Right hindlimb (tissue), 1 donor: ENCODE results near the gene QSOX2.

Experiments
- DNase-seq: peaks from one replicate; pipeline ENCODE4 v3.0.0-alpha.2; 2018

QSOX2 gene

DNA sequence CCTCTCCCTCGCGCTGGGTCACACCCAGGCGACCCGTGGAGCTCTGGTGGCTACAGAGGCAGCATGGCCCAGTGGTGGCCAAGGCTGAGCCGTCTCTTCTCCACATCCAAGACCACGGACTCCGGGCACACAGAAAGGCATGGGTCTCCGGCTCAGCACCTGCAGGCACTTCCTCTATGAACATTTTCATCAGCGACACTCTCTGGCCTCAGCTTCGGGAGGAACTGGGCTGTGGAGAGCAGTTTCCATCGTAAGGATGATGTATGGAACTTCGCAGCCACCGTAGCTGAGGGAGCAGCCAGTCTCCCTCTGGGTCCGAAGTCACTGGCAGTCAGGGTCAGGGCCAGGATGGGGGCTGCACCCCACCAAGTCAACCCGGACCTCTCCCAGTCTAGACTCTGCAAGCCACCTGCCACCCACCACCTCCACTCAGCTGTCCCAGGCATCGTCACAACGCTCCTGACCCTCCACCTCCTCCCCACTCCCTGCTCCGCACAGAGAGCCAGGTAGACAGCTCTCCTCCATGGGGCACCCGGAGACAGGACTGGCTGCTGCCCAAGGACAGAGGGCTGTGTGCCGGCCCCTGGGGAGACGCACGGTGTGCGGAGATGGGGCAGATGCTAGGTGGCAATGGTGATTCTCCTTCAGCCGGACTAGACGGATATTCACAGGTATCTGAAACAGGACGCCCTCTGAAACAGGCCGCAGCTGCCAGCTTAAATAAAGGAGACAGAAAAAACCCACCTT lies 9.7 kb downstream of the QSOX2 start:
- DNase-seq, result no peak

DNA sequence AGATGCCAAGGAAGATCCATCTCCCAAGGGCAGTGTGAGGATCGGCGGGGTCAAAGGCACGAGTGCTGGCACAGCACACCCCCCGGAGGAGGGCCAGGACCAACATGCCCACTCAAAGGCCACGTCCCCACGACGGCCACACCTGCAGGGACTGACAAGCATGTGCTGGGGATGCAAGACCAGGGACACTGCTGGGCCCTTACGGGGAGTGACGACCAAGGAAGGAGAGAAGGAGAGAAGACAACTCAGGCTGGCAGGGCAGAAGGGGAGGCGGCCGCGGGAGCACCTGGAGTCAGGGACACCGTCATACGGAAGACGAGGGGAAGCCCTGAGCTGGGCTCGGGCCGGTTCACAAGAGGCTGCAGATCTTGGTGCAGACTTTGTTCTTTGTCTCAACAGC lies 10.4 kb downstream of the QSOX2 start:
- no peak for DNase-seq

DNA sequence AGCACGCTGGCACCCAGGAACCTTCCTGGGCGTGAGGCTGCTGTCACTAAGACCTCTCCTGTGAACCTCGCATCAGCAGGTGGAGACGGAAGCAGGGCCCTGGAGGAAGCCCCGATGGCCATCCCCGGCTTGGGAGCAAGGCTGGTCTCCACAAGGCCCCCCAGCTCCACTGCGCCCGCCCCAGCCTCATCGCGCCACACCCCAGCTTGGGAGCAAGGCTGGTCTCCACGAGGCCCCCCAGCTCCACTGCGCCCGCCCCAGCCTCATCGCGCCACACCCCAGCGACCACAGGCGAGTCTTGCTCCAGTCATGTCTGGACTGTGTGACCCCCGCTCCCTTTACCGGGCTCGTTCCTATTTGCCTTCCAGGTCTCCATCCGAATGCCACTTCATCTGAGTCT lies 11.0 kb downstream of the QSOX2 start:
- DNase-seq, result no peak

DNA sequence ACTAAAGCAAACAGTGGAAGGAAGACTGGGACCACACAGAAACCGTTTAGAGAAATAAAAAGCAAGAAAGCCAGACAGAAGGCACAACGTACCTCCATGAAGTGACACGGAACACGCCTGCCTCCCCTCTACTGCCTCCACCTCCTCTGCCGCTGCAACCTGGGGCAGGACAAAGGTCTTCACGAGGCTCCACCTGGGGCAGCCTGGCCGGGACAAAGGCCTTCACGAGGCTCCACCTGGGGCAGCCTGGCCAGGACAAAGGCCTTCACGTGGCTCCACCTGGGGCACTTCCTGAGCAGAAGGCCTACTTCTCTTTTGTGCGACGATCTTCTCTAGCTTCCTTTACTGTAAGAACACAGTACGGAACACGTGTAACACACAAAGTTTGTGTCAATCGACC lies 11.7 kb downstream of the QSOX2 start:
- no peak for DNase-seq

DNA sequence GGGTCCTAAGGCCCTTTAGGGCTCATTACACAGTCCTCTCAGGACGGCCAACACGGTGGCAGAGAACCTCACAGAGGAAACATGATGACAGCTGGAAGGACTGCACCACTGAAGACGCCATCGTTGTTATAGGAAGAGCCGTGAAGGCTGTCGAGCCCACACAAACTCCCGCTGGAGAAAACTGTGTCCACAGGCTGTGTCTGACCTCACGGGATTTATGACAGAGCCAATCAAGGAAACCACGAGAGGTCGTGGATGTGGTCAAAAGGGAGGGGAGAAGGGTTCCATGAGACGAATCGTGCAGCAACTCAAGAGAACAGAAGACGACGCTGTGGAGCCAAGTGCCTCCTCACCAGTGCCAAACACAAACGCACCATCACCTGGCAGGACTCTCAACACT lies 12.2 kb downstream of the QSOX2 start:
- no peak for DNase-seq

GRCh38 chr9:136232969-136233368 lies 12.6 kb downstream of the QSOX2 start:
- DNase-seq, result no peak

GRCh38 chr9:136231478-136232297 lies 13.9 kb downstream of the QSOX2 start:
- no peak for DNase-seq

DNA sequence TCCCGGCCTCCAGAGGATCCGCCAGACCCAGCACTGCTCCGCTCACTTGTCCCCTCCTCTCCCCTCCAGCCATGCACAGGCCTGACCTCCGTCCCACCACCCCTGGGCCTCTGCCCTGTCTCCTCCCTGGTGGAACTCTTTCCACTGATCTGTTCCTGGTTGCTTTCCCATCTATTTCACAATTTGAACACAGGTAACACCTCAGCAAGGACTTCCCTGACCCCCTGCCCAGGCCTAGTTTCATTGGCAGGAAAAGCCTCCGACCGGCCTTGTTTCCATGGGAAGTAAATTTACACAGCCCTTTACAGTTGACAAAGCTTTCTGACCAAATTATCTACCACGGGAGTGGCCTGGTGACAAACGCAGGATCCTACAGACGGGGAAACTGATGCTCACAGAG lies 14.8 kb downstream of the QSOX2 start:
- DNase-seq, result no peak

DNA sequence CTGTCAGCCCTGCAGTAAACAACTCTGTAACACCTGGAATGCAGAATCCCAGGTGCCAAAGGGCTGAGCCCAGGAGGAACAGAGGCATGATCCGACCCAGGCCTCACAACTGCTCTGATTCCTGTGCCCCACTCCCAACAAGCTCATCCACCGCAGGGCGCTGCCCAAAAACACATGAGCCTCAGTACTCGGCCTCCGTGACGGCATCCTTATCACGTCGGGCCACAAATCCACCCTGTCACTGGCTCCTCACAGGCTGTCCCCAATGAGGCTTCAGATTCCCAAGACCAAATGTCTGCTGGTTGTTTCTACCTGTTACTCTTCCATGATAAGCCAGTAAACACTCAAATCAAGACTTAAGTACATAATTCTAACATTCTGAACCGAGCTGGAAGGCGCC lies 15.2 kb downstream of the QSOX2 start:
- DNase-seq, result no peak

- no peak for DNase-seq
Observed at GRCh38 chr9:136229096-136230065, 16.2 kb downstream of the QSOX2 start.

- no peak for DNase-seq
Observed at GRCh38 chr9:136228107-136228875, 17.3 kb downstream of the QSOX2 start.

- no peak for DNase-seq
Observed at GRCh38 chr9:136226680-136227407, 18.8 kb downstream of the QSOX2 start.

DNA sequence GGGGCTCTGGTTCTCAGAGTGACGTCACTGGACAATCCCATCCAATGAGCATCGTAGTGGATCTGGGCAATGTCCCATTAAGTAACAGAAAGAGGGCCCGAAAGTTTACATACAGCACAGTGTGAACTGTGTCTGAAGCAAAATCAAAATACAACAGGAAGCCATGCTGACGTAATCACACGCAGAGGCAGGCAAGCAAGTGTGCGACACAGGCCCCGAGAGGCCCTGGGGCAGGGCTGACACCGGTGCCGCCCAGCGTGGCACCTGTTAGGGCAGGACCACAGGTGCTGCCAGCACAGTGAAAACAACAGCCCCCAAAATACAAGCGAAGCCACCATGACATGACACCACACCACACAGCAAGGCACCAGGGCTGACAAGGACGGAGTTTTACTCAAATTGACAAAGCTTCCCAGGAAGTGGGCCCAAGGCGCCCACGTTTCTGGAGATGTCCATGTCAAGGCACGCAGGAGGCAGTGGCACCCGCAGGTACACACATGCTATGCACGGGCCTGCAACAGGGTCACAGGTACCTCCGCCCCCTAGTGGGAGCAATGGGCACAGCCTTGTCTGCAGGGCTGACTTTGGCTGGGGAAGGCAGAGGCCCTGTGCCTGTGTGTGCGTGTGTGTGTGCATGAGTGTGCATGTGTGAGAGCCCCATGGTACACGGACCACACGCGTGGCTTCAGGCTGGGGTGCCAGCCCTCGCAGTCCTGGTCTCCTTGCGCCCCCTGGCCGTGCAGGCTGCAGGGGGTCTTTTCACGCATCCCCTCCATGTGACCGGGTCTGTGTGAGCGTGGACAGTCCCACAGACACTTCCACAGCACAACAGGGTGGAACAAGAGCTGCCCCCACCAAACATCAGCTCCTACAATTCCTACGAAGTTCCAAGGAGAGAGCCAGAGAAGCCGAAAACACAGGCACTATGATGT lies 19.6 kb downstream of the QSOX2 start:
- peak; percentile 69 for DNase-seq

GRCh38 chr9:136225366-136225747 lies 20.3 kb downstream of the QSOX2 start:
- DNase-seq, result no peak

- no peak for DNase-seq
Observed at GRCh38 chr9:136223871-136224640, 21.6 kb downstream of the QSOX2 start.

DNA sequence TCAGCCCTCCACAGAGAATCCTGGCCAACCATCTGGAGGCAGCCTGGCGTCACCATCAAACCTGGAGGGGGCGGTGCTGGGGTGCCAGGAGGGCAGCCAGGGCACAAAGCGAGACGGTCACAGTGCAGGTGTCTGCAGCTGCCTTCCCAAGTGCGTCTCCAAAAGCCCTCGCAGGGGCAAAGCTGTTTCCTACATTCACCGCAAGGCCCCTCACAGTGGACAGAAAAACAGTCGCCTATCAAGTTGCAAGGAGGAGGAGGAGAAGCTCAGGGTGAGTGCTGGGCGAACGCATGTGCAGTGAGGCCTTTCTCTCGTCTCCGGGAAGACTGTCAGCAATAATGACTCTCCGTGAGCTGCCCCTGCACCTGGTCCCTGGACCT lies 22.7 kb downstream of the QSOX2 start:
- DNase-seq, result no peak

GRCh38 chr9:136222166-136222905 lies 23.3 kb downstream of the QSOX2 start:
- no peak for DNase-seq

- DNase-seq, result no peak
Observed at GRCh38 chr9:136220017-136220729, 25.4 kb downstream of the QSOX2 start.
